ENCODE measurements around the gene GRID1.

- TF ChIP-seq, protein P1, sequence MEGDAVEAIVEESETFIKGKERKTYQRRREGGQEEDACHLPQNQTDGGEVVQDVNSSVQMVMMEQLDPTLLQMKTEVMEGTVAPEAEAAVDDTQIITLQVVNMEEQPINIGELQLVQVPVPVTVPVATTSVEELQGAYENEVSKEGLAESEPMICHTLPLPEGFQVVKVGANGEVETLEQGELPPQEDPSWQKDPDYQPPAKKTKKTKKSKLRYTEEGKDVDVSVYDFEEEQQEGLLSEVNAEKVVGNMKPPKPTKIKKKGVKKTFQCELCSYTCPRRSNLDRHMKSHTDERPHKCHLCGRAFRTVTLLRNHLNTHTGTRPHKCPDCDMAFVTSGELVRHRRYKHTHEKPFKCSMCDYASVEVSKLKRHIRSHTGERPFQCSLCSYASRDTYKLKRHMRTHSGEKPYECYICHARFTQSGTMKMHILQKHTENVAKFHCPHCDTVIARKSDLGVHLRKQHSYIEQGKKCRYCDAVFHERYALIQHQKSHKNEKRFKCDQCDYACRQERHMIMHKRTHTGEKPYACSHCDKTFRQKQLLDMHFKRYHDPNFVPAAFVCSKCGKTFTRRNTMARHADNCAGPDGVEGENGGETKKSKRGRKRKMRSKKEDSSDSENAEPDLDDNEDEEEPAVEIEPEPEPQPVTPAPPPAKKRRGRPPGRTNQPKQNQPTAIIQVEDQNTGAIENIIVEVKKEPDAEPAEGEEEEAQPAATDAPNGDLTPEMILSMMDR (optimal IDR thresholded peaks at IDR 0.05 in 1 of 3, IDR thresholded peaks at IDR 0.05 in 1 of 3, conservative IDR thresholded peaks at IDR 0.05 in 1 of 3; ENCODE audit: extremely low read depth in 1 of 3, insufficient read depth in 2 of 3, low read length in 3 of 3): no peak
- no peak for TF ChIP-seq EZH2 (IDR thresholded peaks at IDR 0.05; ENCODE audit: low read length)
These were observed 517.3 kb downstream of the GRID1 start for GRCh38 chr10:85849315-85849714.
